ENCODE results near the gene GLYATL3.
"Not testable (repeated sequence)": the region's sequence is repeated elsewhere in the genome, so short reads cannot be mapped to it uniquely, and the experiment has no call there.

The GLYATL3 gene

DNA sequence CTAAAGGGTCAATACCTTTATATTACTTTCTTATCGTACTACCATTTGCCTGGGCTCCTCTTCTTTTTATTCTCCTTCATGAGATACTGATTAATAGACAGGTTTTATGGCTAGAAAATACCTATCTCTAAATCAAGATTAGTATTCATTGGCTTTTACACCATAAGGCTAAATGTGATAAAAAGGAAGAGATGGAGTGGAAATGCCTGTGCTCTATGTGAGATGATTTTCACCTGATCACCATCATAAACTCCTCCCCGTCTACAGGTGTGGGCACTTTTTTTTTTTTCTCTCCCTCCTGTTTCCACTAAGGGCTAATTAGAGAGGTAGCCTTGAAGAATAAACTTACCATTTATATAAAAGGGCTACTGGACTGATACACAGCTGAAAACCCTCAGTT is at the start of gene GLYATL3:
Gene GLYATL3, plus strand, starts transcription at position 301 of the 400 bp plus-strand sequence. CDS start 12,068 bp downstream, outside the sequence.
- DNase-seq = no peak

DNA sequence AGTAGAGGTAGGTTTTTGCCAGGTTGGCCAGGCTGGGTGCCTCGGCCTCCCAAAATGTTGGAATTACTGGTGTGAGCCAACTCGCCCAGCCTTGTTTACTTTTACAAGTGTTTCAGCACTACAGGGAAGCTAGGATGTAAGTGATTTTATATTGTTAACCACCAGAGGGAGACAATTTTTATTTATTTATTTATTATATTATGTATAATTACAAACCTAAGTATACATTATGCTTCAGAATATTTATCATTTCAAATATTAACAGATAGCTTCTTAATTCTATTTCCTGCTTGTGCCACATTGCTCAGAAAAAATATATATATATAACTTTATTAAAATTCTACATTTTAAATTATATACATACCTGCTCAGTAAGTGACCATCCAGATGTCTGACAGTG is 46.5 kb upstream of the GLYATL3 start:
- DNase-seq = no peak

GRCh38 chr6:49454787-49455709 is 44.7 kb upstream of the GLYATL3 start:
- DNase-seq = no peak

DNA sequence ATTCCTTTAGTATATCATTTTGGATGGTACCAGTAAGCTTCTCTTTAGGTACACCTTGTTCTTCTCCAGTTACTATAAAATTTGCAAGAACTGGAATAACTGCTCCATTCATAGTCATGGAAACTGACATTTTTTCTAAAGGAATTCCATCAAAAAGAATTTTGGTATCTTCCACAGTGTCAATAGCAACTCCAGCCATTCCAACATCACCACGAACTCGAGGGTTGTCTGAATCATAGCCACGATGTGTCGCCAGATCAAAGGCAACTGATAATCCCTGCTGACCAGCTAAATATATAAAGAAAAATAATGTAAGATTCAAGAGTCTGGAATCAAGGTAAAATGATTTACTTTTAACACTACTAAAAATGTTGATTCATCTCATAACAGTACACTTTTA is 42.0 kb upstream of the GLYATL3 start:
- no peak for DNase-seq

- no peak for DNase-seq
These were observed 37.7 kb upstream of the GLYATL3 start for GRCh38 chr6:49462071-49462470.

DNA sequence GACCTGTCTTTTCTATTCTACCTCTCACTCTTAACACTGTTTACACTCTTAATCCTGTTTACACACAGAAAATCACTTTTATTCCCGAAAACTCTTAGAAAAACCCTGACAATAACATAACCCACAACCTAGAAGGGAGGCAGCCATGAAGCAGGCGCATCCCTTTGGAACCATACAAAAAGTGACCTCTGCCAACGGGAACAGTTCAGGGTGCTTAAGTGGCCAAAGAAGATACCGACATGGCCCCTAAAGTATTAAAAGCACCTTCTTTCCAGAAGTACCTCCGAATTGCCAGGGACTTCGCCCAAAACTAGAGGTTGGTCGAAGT is 37.2 kb upstream of the GLYATL3 start:
- DNase-seq = no peak

GRCh38 chr6:49462927-49463611 is 36.7 kb upstream of the GLYATL3 start, which contains the start of the genes CENPQ and MMUT:
CENPQ (plus strand) TSS chr6:49463370; CDS start chr6:49470177, 6,807 bp downstream.
MMUT (minus strand) TSS chr6:49463253; CDS start chr6:49459466, 3,787 bp downstream.
- peak; percentile 89 for DNase-seq

DNA sequence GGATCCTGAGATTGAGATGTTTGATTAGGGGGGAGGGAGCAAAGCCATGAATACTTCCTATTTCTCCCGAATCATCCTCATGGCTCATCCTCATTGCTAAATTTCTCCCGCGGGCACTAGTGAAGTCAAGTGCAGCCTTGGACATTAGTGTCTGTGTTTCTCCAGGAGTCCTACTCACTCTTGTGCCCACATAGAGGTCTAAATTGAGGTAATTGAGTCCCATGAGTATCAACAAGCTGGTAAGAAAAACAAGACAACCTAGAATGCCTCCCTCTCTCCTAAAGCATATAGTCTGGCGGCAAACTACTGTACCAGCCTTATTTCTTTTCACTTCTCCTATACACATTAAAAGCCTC is 36.1 kb upstream of the GLYATL3 start:
- no peak for DNase-seq

DNA sequence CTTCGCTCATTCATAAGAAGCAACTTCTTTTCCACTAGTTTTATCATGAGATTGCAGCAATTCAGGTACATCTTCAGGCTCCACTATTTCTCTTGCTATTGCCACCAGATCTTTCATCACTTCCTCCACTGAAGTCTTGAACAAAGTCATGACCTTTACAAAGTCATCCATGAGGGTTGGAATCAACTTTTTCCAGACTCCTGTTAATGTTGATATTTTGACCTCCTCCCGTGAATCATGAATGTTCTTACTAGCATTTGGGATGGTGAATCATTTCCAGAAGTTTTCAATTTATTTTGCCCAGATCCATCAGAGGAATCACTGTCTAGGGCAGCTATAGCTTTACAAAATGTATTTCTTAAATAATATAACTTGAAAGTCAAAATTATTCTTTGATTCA is 35.0 kb upstream of the GLYATL3 start:
- DNase-seq = no peak

GRCh38 chr6:49468042-49468441 is 31.7 kb upstream of the GLYATL3 start:
- no peak for DNase-seq

- not testable (repeated sequence) for DNase-seq
These were observed 23.2 kb upstream of the GLYATL3 start for GRCh38 chr6:49476564-49476963.

DNA sequence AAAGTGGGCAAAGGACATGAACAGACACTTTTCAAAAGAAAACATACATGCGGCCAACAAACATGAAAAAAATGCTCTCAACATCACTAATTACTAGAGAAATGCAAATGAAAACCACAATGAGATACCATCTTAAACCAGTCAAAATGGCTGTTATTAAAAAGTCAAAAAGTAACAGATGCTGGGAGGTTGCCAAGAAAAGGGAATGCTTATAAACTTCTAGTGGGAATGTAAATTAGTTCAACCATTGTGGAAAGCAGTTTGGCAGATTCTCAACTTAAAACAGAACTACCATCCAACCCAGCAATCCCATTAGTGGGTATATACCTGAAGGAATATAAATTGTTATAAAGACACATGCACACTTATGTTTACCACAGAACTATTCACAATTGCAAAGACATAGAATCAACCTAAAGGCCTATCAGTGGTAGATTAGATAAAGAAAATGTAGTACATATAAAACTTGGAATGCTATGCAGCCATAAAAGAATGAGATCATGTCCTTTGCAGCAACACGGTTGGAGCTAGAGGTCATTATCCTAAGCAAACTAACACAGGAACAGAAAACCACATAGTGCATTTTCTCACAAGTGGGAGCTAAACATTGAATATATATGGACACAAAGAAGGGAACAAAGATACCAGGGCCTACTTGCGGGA is 20.3 kb upstream of the GLYATL3 start:
- DNase-seq = no peak

GRCh38 chr6:49481846-49482245 is 17.9 kb upstream of the GLYATL3 start:
- DNase-seq = not testable (repeated sequence)

GRCh38 chr6:49483380-49483779 is 16.3 kb upstream of the GLYATL3 start:
- not testable (repeated sequence) for DNase-seq

DNA sequence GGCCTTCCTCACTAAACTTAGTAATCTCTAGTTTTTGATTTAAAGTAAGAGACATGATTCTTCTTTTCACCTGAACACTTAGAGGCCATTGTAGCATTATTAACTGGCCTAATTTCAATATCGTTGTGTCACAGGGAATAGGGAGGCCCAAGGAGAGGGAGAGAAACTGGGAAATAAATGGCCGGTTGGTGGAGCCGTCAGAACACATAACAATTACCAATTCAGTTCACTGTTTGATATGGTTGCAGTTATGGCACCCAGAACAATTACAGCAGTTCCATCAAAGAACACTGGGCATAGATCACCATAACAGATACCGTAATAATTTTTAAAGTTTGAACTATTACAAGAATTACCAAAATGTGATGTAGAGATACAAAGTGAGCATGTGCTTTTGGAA is 9.1 kb upstream of the GLYATL3 start:
- DNase-seq = no peak

- no peak for DNase-seq
These were observed 2.4 kb upstream of the GLYATL3 start for GRCh38 chr6:49497304-49497703.

DNA sequence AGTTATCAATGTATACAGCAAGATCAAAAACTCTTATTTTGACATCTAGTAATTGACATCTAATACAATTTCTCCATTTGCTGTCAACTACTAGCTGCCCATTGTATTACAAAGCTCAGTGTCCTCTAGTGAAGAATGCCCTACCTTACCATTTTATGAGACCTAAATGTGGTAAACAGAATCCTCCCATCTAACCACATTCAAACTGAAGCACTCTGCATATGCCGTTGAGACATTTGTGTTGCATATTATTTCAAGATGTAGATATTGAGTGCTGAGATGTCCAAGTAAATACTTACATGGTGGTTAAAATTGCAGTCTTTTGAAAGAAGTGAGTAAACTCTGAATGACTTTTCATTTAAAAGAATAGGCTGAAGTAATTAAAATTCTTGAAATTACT is 597 bp upstream of the GLYATL3 start:
- no peak for DNase-seq

DNA sequence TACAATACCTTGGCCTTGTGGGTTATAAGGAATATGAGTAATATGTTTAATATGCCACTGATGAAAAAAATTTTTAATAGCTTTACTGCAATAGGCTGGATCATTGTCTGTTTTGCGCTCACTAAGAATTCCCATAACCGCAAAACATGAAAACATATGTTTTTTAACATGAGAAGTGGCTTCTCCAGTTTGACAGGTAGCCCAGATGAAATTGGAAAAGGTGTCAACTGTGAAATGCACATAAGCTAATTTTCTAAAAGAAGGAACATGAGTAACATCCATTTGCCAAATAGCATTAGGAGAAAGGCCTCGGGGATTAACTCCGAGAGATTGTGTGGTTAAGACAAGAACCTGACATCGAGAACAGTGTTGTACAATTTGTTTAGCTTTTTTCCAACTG is 4.9 kb downstream of the GLYATL3 start:
- no peak for DNase-seq

- no peak for DNase-seq
These were observed 6.9 kb downstream of the GLYATL3 start for GRCh38 chr6:49506569-49507111.

DNA sequence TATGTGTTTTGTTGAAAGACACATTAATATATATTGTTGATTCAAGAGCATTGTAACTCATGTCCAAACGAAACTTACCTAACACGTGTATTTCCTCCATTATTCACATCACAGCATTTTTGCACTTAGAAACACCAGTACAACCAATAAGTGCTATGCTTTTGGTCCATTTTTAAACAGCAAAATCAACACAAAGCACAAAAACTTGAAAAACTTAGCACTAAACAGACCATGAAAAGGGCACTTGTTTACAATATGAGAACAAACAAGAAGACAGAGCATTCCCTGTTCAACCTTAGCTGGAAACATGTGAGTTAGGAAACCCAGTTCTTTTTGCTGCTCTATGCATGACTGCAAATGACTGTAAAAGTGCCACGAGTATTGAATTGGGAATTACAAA is 9.6 kb downstream of the GLYATL3 start:
- DNase-seq = no peak

- DNase-seq = no peak
These were observed 13.6 kb downstream of the GLYATL3 start for GRCh38 chr6:49513153-49513989.

All from NK-92 treated with Interleukin-12 subunit alpha and Interleukin-12 subunit beta, amount 100 ng/mL, for 24 hours (cell line).